Body of pancreas (tissue), 4 donors: ENCODE measurements around the gene MAP3K5.

Source experiments
- POLR2A ChIP-seq, 3 donors: fragments of 450-650 bp; IDR thresholded peaks; one replicate each; pipeline ENCODE4 v1.6.1; 2016; ENCODE audit warnings: antibody characterized with exemption in 3 of 3, mild to moderate bottlenecking in 2 of 3
- TF ChIP-seq, protein P1 (sequence below), 7 experiments: fragments of 450-650 bp in 4 of 7; fragments of 200-600 bp in 3 of 7; sonication (generic) in 3 of 7; IDR thresholded peaks; one replicate each; pipeline ENCODE4 v1.5.1; 2016 to 2019; ENCODE audit warnings: antibody characterized with exemption in 7 of 7

DNA sequence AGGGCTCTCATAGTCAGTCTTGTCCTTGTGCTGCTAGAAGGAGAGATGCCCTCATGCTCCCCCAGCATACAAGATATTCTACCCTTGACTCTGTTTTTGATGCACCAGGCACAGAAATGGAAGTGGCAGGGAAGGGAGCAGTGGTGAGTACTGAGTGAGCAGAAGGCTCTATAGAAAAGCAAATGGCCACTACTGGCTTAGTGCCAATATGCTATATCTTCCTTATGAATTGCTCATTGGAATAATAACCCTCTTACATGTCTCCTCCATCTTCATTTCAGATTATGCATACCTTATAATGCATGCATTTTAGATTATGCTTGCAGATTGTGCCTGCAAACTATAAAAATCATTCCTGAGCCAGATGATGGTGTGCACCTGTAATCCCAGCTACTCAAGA is 82.8 kb downstream of the MAP3K5 start:
- TF ChIP-seq, protein P1, sequence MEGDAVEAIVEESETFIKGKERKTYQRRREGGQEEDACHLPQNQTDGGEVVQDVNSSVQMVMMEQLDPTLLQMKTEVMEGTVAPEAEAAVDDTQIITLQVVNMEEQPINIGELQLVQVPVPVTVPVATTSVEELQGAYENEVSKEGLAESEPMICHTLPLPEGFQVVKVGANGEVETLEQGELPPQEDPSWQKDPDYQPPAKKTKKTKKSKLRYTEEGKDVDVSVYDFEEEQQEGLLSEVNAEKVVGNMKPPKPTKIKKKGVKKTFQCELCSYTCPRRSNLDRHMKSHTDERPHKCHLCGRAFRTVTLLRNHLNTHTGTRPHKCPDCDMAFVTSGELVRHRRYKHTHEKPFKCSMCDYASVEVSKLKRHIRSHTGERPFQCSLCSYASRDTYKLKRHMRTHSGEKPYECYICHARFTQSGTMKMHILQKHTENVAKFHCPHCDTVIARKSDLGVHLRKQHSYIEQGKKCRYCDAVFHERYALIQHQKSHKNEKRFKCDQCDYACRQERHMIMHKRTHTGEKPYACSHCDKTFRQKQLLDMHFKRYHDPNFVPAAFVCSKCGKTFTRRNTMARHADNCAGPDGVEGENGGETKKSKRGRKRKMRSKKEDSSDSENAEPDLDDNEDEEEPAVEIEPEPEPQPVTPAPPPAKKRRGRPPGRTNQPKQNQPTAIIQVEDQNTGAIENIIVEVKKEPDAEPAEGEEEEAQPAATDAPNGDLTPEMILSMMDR (IDR thresholded peaks at IDR 0.05) = no peak
- no peak for TF ChIP-seq POLR2A (IDR thresholded peaks at IDR 0.05)
